Neural progenitor cell (in vitro differentiated cells): Measurements from ENCODE around the gene COL8A2. TPM values are rescaled to one million over a fixed set of nuclear protein-coding genes. Genes with fewer than 3 reads are reported as not detected.

Source experiments
- DNase-seq: peaks from one replicate; pipeline ENCODE4 v3.0.0-alpha.2; 2016; ENCODE audit warnings: low spot score
- H2AFZ ChIP-seq: fragments of 200-600 bp; sonication (generic); replicated peaks from 2 replicates; pipeline ENCODE4 v1.6.1; 2016; ENCODE audit warnings: antibody characterized with exemption
- H3F3A ChIP-seq: fragments of 200-600 bp; sonication (generic); 2 replicates; pipeline ENCODE4 v1.6.1; 2016; ENCODE audit warnings: antibody characterized with exemption, low read depth
- H3K27ac ChIP-seq: fragments of 200-600 bp; sonication (generic); 2 replicates; pipeline ENCODE4 v1.5.1; 2016; ENCODE audit warnings: mild to moderate bottlenecking
- H3K27me3 ChIP-seq: fragments of 200-600 bp; sonication (generic); 2 replicates; pipeline ENCODE4 v1.6.1; 2016; ENCODE audit warnings: mild to moderate bottlenecking, moderate library complexity
- H3K36me3 ChIP-seq: fragments of 200-600 bp; sonication (generic); 2 replicates; pipeline ENCODE4 v1.5.1; 2016
- H3K4me1 ChIP-seq: fragments of 200-600 bp; sonication (generic); 2 replicates; pipeline ENCODE4 v1.6.1; 2016; ENCODE audit warnings: mixed run types
- H3K4me2 ChIP-seq: fragments of 200-600 bp; sonication (generic); 2 replicates; pipeline ENCODE4 v1.6.1; 2016
- H3K4me3 ChIP-seq: fragments of 200-600 bp; sonication (generic); 2 replicates; pipeline ENCODE4 v1.5.1; 2016
- H3K79me2 ChIP-seq: fragments of 200-600 bp; sonication (generic); 2 replicates; pipeline ENCODE4 v1.6.1; 2016; ENCODE audit warnings: low read depth
- H3K9ac ChIP-seq: fragments of 200-600 bp; sonication (generic); 2 replicates; pipeline ENCODE4 v1.6.1; 2016
- H3K9me3 ChIP-seq: fragments of 200-600 bp; sonication (generic); 2 replicates; pipeline ENCODE4 v1.5.1; 2016; ENCODE audit warnings: low read depth
- H4K20me1 ChIP-seq: fragments of 200-600 bp; sonication (generic); 2 replicates; pipeline ENCODE4 v1.6.1; 2016; ENCODE audit warnings: low read depth
- H3K27ac Mint-ChIP-seq: 3 replicates; pipeline ENCODE4 v1.8.0; 2021; ENCODE audit warnings: mixed read lengths
- H3K27me3 Mint-ChIP-seq: 2 replicates; pipeline ENCODE4 v1.8.0; 2022; ENCODE audit warnings: low read depth, mild to moderate bottlenecking, inconsistent platforms, moderate library complexity, mixed read lengths; ENCODE audit not compliant: insufficient read depth
- H3K36me3 Mint-ChIP-seq: 3 replicates; pipeline ENCODE4 v1.8.0; 2021; ENCODE audit warnings: mixed read lengths
- H3K4me1 Mint-ChIP-seq: 3 replicates; pipeline ENCODE4 v1.8.0; 2021; ENCODE audit warnings: mixed read lengths
- H3K4me3 Mint-ChIP-seq: 3 replicates; pipeline ENCODE4 v1.8.0; 2021; ENCODE audit warnings: mild to moderate bottlenecking, moderate library complexity, mixed read lengths
- H3K9me3 Mint-ChIP-seq: 3 replicates; pipeline ENCODE4 v1.8.0; 2020; ENCODE audit warnings: mixed read lengths
- CTCF ChIP-seq: fragments of 200-600 bp; sonication (generic); IDR thresholded peaks from 2 replicates; pipeline ENCODE4 v1.5.1; 2017; ENCODE audit warnings: antibody characterized with exemption, mild to moderate bottlenecking
- EZH2 ChIP-seq: fragments of 200-600 bp; sonication (generic); IDR thresholded peaks from 2 replicates; pipeline ENCODE4 v1.6.1; 2017; ENCODE audit warnings: antibody characterized with exemption, mild to moderate bottlenecking, moderate library complexity
- EZH2phosphoT487 ChIP-seq: fragments of 200-600 bp; sonication (generic); IDR thresholded peaks from 2 replicates; pipeline ENCODE4 v1.6.1; 2017; ENCODE audit warnings: antibody characterized with exemption
- total RNA-seq: library from RNA; depleted of rRNA; stranded (reverse); fragments of >200 nt; gene quantifications from 2 replicates; pipeline ENCODE4 v1.2.3, GENCODE V29; 2015; ENCODE audit warnings: low replicate concordance

Gene COL8A2
- total RNA-seq, 1 donor from 2014 or later: not detected

- no peaks in the 10 kb centered on the region for H3K36me3 Mint-ChIP-seq
- H3K27me3 Mint-ChIP-seq: peaks cover 8% of the 10 kb centered on the region
- TF ChIP-seq CTCF (no peak), EZH2 (no peak), EZH2phosphoT487 (no peak)
- Histone ChIP-seq H3K9me3 (no peaks in the 10 kb centered on the region), H3K9ac (no peak overlapping the region), H2AFZ (no peak overlapping the region), H3K27ac (no peak overlapping the region), H3F3A (no peaks in the 10 kb centered on the region), H3K4me2 (no peak overlapping the region), H3K27me3 (no peaks in the 10 kb centered on the region), H3K4me3 (no peak overlapping the region), H4K20me1 (no peaks in the 10 kb centered on the region), H3K79me2 (no peaks in the 10 kb centered on the region), H3K4me1 (no peaks in the 10 kb centered on the region), H3K36me3 (no peaks in the 10 kb centered on the region)
- H3K4me3 Mint-ChIP-seq: no peak overlapping the region
- H3K27ac Mint-ChIP-seq: no peak overlapping the region
- DNase-seq: no peak
- H3K9me3 Mint-ChIP-seq: no peaks in the 10 kb centered on the region
- peaks cover 4% of the 10 kb centered on the region for H3K4me1 Mint-ChIP-seq
These were observed 18.8 kb downstream of the COL8A2 start for GRCh38 chr1:36106269-36106668.

- peaks cover 3% of the 10 kb centered on the region for H3K4me1 Mint-ChIP-seq
- no peak overlapping the region for H3K27ac Mint-ChIP-seq
- no peaks in the 10 kb centered on the region for H3K4me1 ChIP-seq
- TF ChIP-seq EZH2 (no peak), CTCF (no peak), EZH2phosphoT487 (no peak)
- no peak overlapping the region for H3K4me3 Mint-ChIP-seq
- H3K27ac ChIP-seq: no peak overlapping the region
- H3K9me3 Mint-ChIP-seq: no peaks in the 10 kb centered on the region
- no peaks in the 10 kb centered on the region for H3K36me3 ChIP-seq
- H2AFZ ChIP-seq: no peak overlapping the region
- H3K9ac ChIP-seq: no peak overlapping the region
- no peaks in the 10 kb centered on the region for H3K36me3 Mint-ChIP-seq
- H3K27me3 ChIP-seq: no peaks in the 10 kb centered on the region
- no peak for DNase-seq
- peaks cover 3% of the 10 kb centered on the region for H3K27me3 Mint-ChIP-seq
- H3K9me3 ChIP-seq: no peaks in the 10 kb centered on the region
- H3K4me2 ChIP-seq: no peak overlapping the region
- H3K4me3 ChIP-seq: no peak overlapping the region
- H4K20me1 ChIP-seq: no peaks in the 10 kb centered on the region
- H3F3A ChIP-seq: peaks cover 4% of the 10 kb centered on the region
- no peaks in the 10 kb centered on the region for H3K79me2 ChIP-seq
These were observed 23.5 kb downstream of the COL8A2 start for GRCh38 chr1:36101546-36101945.

- no peak overlapping the region for H3K4me2 ChIP-seq
- H3K4me1 ChIP-seq: no peaks in the 10 kb centered on the region
- Mint-ChIP-seq H3K4me1 (peaks cover 3% of the 10 kb centered on the region), H3K27ac (no peak overlapping the region), H3K36me3 (no peaks in the 10 kb centered on the region), H3K9me3 (no peaks in the 10 kb centered on the region), H3K4me3 (no peak overlapping the region), H3K27me3 (peaks cover 3% of the 10 kb centered on the region)
- no peaks in the 10 kb centered on the region for H3K36me3 ChIP-seq
- H4K20me1 ChIP-seq: no peaks in the 10 kb centered on the region
- H3K27me3 ChIP-seq: no peaks in the 10 kb centered on the region
- no peaks in the 10 kb centered on the region for H3K9me3 ChIP-seq
- H3K4me3 ChIP-seq: no peak overlapping the region
- DNase-seq: no peak
- H3K27ac ChIP-seq: no peak overlapping the region
- no peak overlapping the region for H2AFZ ChIP-seq
- no peaks in the 10 kb centered on the region for H3K79me2 ChIP-seq
- no peak overlapping the region for H3K9ac ChIP-seq
- no peak for TF ChIP-seq EZH2phosphoT487
- TF ChIP-seq CTCF: no peak
- no peak for TF ChIP-seq EZH2
- H3F3A ChIP-seq: peaks cover 15% of the 10 kb centered on the region
These were observed 24.6 kb downstream of the COL8A2 start for GRCh38 chr1:36100376-36100775.
